Pancreas (tissue), 10 donors: ENCODE results near the gene VPS13D. TPM values are rescaled to one million over a fixed set of nuclear protein-coding genes. Genes with fewer than 3 reads are reported as not detected.

Experiments
- ATAC-seq, 4 donors: fragments of 200-7000 bp; cut with Tn5 transposase; one replicate each; pipeline versions ENCODE4 v1.8.0 to v1.9.1; 2020; ENCODE audit warnings: mild to moderate bottlenecking in 4 of 4, moderate library complexity in 4 of 4
- DNase-seq, 6 donors: peaks; one replicate each; pipeline ENCODE4 v3.0.0-alpha.2; 2020
- FAIRE-seq: peaks from 2 replicates; lab custom pipeline; 2012; peaks lifted over from hg19 to GRCh38; lab: Jason Lieb, UNC
- H3K27ac ChIP-seq, 4 donors: fragments of 200-600 bp; sonication (generic); 1 replicate in 3 of 4; 2 replicates in 1 of 4; pipeline versions ENCODE4 v1.5.0 to v1.8.0; 2020
- H3K27me3 ChIP-seq, 4 donors: fragments of 200-600 bp; one replicate each; pipeline ENCODE4 v1.8.0; 2021
- H3K36me3 ChIP-seq, 3 donors: fragments of 200-600 bp; sonication (generic) in 1 of 3; one replicate each; pipeline versions ENCODE4 v1.5.0 to v1.8.0; 2020 to 2021
- H3K4me1 ChIP-seq, 3 donors: fragments of 200-600 bp; one replicate each; pipeline ENCODE4 v1.8.0; 2021
- H3K4me3 ChIP-seq, 4 donors: fragments of 200-600 bp; sonication (generic) in 2 of 4; one replicate each; pipeline versions ENCODE4 v1.5.0 to v1.8.0; 2020 to 2021
- H3K9me3 ChIP-seq, 4 donors: fragments of 200-600 bp; one replicate each; pipeline ENCODE4 v1.8.0; 2021
- CTCF ChIP-seq, 4 donors: fragments of 200-600 bp; sonication (generic) in 3 of 4; IDR thresholded peaks; one replicate each; pipeline versions ENCODE4 v1.5.0 to v1.8.0; 2021; ENCODE audit warnings: antibody characterized with exemption in 4 of 4
- WGBS, 2 donors: extraction: QIAGEN DNeasy Blood & Tissue Kit; methylation state at CpG; one replicate each; pipeline ENCODE4 v1.1.7; 2013; 5-methylcytosine and 5-hydroxymethylcytosine counted together
- intact Hi-C, 3 donors: fragments of 100-400 bp; cut with DNase I; formaldehyde crosslinking; loops; one replicate each; pipeline versions ENCODE4 v1.11.1 to v1.14.2; 2022
- polyA plus RNA-seq, 2 donors: library from polyadenylated mRNA; stranded (reverse); fragments of 200-250 nt; gene quantifications; one replicate each; pipeline ENCODE4 v1.2.3, GENCODE V29; 2013
- total RNA-seq, 6 donors: library from RNA; stranded (reverse); fragmentation: NEBNext Ultra II Directional in 4 of 6; extraction: Animal tissue kit (Norgen Biotek cat#: 25700) in 4 of 6; gene quantifications; one replicate each; pipeline versions ENCODE4 v1.2.1 to v1.2.4, GENCODE V29; 2021 to 2023
- donor health status: healthy with polysubstance abuse.
- donor health status: DM: no; HTN: no; CAD: no; lungs with moderate emphysema.
- donor health status: DM: no; HTN: no; CAD: no.
- donor health status: control.
- donor health status: control.
- donor health status: Bipolar disorder and iron deficiency.
- donor health status: DM: yes; HTN: yes; CAD: no.
- donor health status: DM: no; HTN: no; CAD: no.
- donor health status: DM: no; HTN: no; CAD: no.
- donor health status: DM: yes; HTN: yes; CAD: no.

The VPS13D gene
- total and polyA plus RNA-seq, 8 donors: 13.7 to 39.0 (median 24.8) TPM

DNA sequence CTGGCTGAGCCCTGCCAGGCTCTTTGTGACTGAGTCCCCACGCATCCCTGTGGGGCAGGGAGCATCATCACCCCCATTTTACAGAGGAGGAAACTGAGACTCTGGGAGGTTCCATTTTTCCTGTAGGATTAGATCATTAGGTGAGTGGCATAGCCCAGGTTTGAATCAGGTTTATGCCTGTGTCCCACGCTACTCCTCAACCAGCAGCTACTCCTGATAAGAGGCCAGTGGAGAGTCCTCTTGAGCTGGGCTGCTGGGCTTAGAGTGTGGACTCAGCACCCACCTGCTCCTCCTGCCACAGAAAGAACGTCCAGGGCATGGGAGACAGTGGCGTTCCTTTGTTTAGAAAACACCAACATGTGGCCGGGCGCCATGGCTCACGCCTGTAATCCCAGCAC, 32.3 kb upstream of the VPS13D start:
- 71 to 72% methylated on average over 7 of the region's 7 CpGs for WGBS, 2 donors
- Histone ChIP-seq H3K27me3 (no peaks in the 10 kb centered on the region), H3K4me3 (no peak overlapping the region), H3K36me3 (no peaks in the 10 kb centered on the region), H3K4me1 (no peaks in the 10 kb centered on the region), H3K9me3 (no peaks in the 10 kb centered on the region), H3K27ac (no peak overlapping the region)
- FAIRE-seq: no peak
- TF ChIP-seq CTCF (IDR thresholded peaks at IDR 0.05): no peak
- intact Hi-C loops: no loop called here
- DNase-seq: no peak
- ATAC-seq: no peak

- H3K9me3 ChIP-seq: no peaks in the 10 kb centered on the region
- no peaks in the 10 kb centered on the region for H3K27me3 ChIP-seq
- intact Hi-C loops: loop anchor here in 1 of 3 donors (10.0 kb wide), 1 partner anchor 75 kb away; no protein-coding TSS in a partner anchor
- FAIRE-seq (no peak), ATAC-seq (no peak), DNase-seq (no peak)
- 62 to 73% methylated on average over 7 of the region's 7 CpGs for WGBS, 2 donors
- no peak overlapping the region for H3K4me3 ChIP-seq
- no peaks in the 10 kb centered on the region for H3K4me1 ChIP-seq
- TF ChIP-seq CTCF (IDR thresholded peaks at IDR 0.05): no peak
- H3K36me3 ChIP-seq: no peaks in the 10 kb centered on the region
- H3K27ac ChIP-seq: no peak overlapping the region
These were observed 29.6 kb upstream of the VPS13D start for GRCh38 chr1:12200208-12200607.

GRCh38 chr1:12201352-12202189, 28.3 kb upstream of the VPS13D start:
- intact Hi-C loops: loop anchor here in 1 of 3 donors (10.0 kb wide), 1 partner anchor 77 kb away; no protein-coding TSS in a partner anchor
- no peaks in the 10 kb centered on the region for H3K36me3 ChIP-seq
- H3K27me3 ChIP-seq: no peaks in the 10 kb centered on the region
- H3K27ac ChIP-seq: no peak overlapping the region
- FAIRE-seq (no peak), DNase-seq (no peak), ATAC-seq (no peak)
- no peak overlapping the region for H3K4me3 ChIP-seq
- H3K4me1 ChIP-seq: no peaks in the 10 kb centered on the region
- no peaks in the 10 kb centered on the region for H3K9me3 ChIP-seq
- no peak for TF ChIP-seq CTCF (IDR thresholded peaks at IDR 0.05)
- WGBS, 2 donors: 79 to 81% methylated on average over 18 of the region's 18 CpGs

GRCh38 chr1:12202190-12202497, 27.7 kb upstream of the VPS13D start:
- DNase-seq (no peak), FAIRE-seq (no peak), ATAC-seq (no peak)
- no peak overlapping the region for H3K4me3 ChIP-seq
- 71 to 74% methylated on average over 6 of the region's 6 CpGs for WGBS, 2 donors
- no peaks in the 10 kb centered on the region for H3K9me3 ChIP-seq
- no peaks in the 10 kb centered on the region for H3K27me3 ChIP-seq
- no peak for TF ChIP-seq CTCF (IDR thresholded peaks at IDR 0.05)
- intact Hi-C loops: loop anchor here in 1 of 3 donors (10.0 kb wide), 1 partner anchor 77 kb away; no protein-coding TSS in a partner anchor
- no peak overlapping the region for H3K27ac ChIP-seq
- no peaks in the 10 kb centered on the region for H3K36me3 ChIP-seq
- no peaks in the 10 kb centered on the region for H3K4me1 ChIP-seq

DNA sequence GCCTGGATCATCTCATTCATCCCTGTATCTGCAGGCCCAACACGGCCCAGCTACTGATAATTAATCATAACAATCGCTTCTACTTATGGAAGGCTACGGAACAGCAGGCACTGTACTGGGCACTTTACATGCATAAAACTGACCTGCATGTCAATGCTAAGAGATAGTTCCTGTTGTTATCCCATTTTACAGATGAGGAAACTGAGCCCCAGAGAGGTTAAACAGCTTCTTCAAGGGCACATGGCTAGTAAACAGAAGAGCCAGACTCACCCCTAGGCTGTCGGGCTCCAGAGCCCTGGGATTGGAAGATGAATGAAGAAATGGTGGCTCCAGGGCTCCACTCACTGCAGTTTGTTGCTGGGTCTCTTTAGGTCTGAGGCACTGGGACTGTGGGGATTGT, 27.3 kb upstream of the VPS13D start:
- intact Hi-C loops: loop anchor here in 1 of 3 donors (10.0 kb wide), 1 partner anchor 78 kb away; no protein-coding TSS in a partner anchor
- WGBS, 2 donors: 75 to 81% methylated on average over 4 of the region's 4 CpGs
- no peaks in the 10 kb centered on the region for H3K9me3 ChIP-seq
- FAIRE-seq (no peak), ATAC-seq (no peak), DNase-seq (no peak)
- H3K4me1 ChIP-seq: no peaks in the 10 kb centered on the region
- no peak overlapping the region for H3K27ac ChIP-seq
- no peaks in the 10 kb centered on the region for H3K27me3 ChIP-seq
- H3K36me3 ChIP-seq: no peaks in the 10 kb centered on the region
- TF ChIP-seq CTCF (IDR thresholded peaks at IDR 0.05): no peak
- H3K4me3 ChIP-seq: no peak overlapping the region
